HEK293T (cell line): Measurements from ENCODE around the gene TSPAN14.

Experiments used
- CTCF ChIA-PET: fragments of 350-600 bp; formaldehyde crosslinking; extraction: SDS; loops from one replicate; lab custom pipeline; 2021; ENCODE audit warnings: antibody characterized with exemption, inconsistent platforms; lab: Yijun Ruan, JAX
- POLR2A ChIA-PET: fragments of 350-600 bp; formaldehyde crosslinking; extraction: SDS; loops from one replicate; lab custom pipeline; 2020; ENCODE audit warnings: antibody characterized with exemption, inconsistent platforms; lab: Yijun Ruan, JAX
- DNase-seq: peaks from one replicate; pipeline ENCODE4 v3.0.0; 2012; ENCODE audit warnings: mixed read lengths; ENCODE audit errors: extremely low spot score
- ARNT ChIP-seq: fragments of 450-650 bp; IDR thresholded peaks from 2 replicates; pipeline ENCODE4 v1.6.1; 2017; ENCODE audit warnings: mild to moderate bottlenecking
- BHLHE40 ChIP-seq: fragments of 450-650 bp; IDR thresholded peaks from 2 replicates; pipeline ENCODE4 v1.6.1; 2016; ENCODE audit warnings: mild to moderate bottlenecking, moderate library complexity, borderline replicate concordance
- CTBP1 ChIP-seq: fragments of 450-650 bp; IDR thresholded peaks from 2 replicates; pipeline ENCODE4 v1.6.1; 2016; ENCODE audit warnings: borderline replicate concordance
- ELF4 ChIP-seq: fragments of 450-650 bp; IDR thresholded peaks from 2 replicates; pipeline ENCODE4 v1.6.1; 2017; ENCODE audit warnings: antibody characterized with exemption
- FOXA1 ChIP-seq: fragments of 450-650 bp; IDR thresholded peaks from 2 replicates; pipeline ENCODE4 v1.6.1; 2016; ENCODE audit warnings: mild to moderate bottlenecking
- FOXK2 ChIP-seq: fragments of 450-650 bp; IDR thresholded peaks from 2 replicates; pipeline ENCODE4 v1.6.1; 2016; ENCODE audit warnings: mild to moderate bottlenecking
- FOXM1 ChIP-seq: fragments of 450-650 bp; IDR thresholded peaks from 2 replicates; pipeline ENCODE4 v1.6.1; 2017; ENCODE audit warnings: mild to moderate bottlenecking, borderline replicate concordance
- HDGF ChIP-seq: fragments of 450-650 bp; IDR thresholded peaks from 2 replicates; pipeline ENCODE4 v1.6.1; 2017; ENCODE audit warnings: antibody characterized with exemption, borderline replicate concordance
- L3MBTL2 ChIP-seq: fragments of 450-650 bp; conservative IDR thresholded peaks from 2 replicates; pipeline ENCODE4 v1.6.1; 2016; ENCODE audit warnings: mild to moderate bottlenecking
- LEF1 ChIP-seq: fragments of 450-650 bp; IDR thresholded peaks from 2 replicates; pipeline ENCODE4 v1.6.1; 2017; ENCODE audit warnings: mild to moderate bottlenecking, borderline replicate concordance
- NFRKB ChIP-seq: fragments of 450-650 bp; IDR thresholded peaks from 2 replicates; pipeline ENCODE4 v1.6.1; 2016; ENCODE audit warnings: mild to moderate bottlenecking, moderate library complexity
- PKNOX1 ChIP-seq: fragments of 450-650 bp; IDR thresholded peaks from 2 replicates; pipeline ENCODE4 v1.6.1; 2016
- SP1 ChIP-seq: fragments of 450-650 bp; IDR thresholded peaks from 2 replicates; pipeline ENCODE4 v1.6.1; 2017
- SUZ12 ChIP-seq: fragments of 450-650 bp; IDR thresholded peaks from 2 replicates; pipeline ENCODE4 v1.6.1; 2016; ENCODE audit warnings: mild to moderate bottlenecking
- TARDBP ChIP-seq: fragments of 450-650 bp; IDR thresholded peaks from 2 replicates; pipeline ENCODE4 v1.6.1; 2016
- ZNF384 ChIP-seq: fragments of 450-650 bp; IDR thresholded peaks from 2 replicates; pipeline ENCODE4 v1.6.1; 2016

TSPAN14 gene

DNA sequence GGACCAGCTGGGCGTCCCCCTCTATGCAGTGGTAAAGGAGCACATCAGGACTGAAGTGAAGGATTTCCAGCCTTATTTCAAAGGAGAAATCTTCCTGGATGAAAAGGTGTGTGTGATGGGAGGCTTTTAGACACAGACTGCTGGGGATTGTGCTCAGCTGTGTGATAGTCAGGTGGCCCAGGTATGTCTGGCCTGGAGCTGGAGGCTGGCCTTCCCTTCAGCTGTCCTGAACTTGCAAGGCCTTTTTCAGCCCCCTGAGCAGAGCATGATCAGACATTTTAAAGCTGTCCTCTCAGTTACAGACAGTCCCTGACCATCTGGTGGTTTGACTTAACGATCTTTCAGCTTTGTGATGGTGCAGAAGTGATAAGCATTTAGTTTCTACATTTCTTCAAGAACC is 28.2 kb upstream of the TSPAN14 start:
- no peak for DNase-seq
- POLR2A ChIA-PET: no interaction called here
- CTCF ChIA-PET: interaction anchor here (1.0 kb wide), 1 partner anchor 18 kb away, joined by 3 read pairs; no protein-coding TSS in a partner anchor

DNA sequence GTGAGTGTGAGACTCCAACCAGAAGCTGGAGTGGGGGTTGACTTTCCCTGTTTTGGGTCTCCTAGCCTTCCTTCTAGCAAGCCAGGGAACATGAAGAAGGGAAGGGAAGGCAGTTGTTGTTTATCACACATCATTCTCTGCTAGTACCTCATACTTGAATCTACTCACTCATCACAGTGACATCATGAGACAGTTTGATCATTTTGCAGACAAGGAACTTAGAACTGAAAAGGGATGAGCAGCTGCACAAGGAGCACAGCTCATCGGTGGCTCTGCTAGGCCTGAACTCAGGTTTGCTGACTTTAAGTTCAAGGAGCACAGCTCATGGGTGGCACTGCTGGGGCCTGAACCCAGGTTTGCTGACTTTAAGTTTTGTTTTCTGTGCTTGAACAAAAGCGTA is 26.6 kb upstream of the TSPAN14 start:
- TF ChIP-seq BHLHE40: no peak
- no peak for TF ChIP-seq CTBP1
- TF ChIP-seq FOXK2: no peak
- TF ChIP-seq FOXM1: no peak
- no peak for TF ChIP-seq ARNT
- no peak for TF ChIP-seq TARDBP
- TF ChIP-seq PKNOX1: no peak
- TF ChIP-seq SP1: no peak
- TF ChIP-seq ELF4: no peak
- POLR2A ChIA-PET: no interaction called here
- CTCF ChIA-PET: no interaction called here
- DNase-seq: no peak

More for the DNA sequence above, 28.2 kb upstream of the TSPAN14 start:
- TF ChIP-seq BHLHE40 (no peak), NFRKB (no peak), ELF4 (no peak), ARNT (no peak), TARDBP (no peak), FOXK2 (no peak), PKNOX1 (no peak), L3MBTL2 (no peak), HDGF (no peak), CTBP1 (no peak)

DNA sequence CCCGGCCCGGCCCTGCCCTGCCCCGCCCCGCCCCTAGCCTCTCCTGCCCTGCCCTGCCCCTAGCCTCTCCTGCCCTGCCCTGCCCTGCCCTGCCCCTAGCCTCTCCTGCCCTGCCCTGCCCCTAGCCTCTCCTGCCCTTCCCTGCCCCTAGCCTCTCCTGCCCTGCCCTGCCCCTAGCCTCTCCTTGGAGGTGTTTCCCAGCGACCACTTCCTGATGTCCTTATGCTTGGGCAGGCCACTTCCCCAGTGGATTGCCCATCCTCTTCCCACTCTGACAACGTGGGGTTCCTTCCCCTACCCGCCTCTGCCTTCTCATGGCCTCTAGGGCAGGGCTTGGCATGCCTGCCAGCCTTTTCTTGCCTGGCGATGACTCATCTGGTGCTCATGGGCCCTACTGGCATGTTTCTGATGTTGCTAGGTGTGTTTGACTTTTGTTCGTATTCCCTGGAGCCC is 24.6 kb upstream of the TSPAN14 start:
- ChIA-PET POLR2A (interaction anchor here (1.6 kb wide), 1 partner anchor 22 kb away, joined by 5 read pairs; no protein-coding TSS in a partner anchor), CTCF (interaction anchor here (0.7 to 1.6 kb wide), 2 partner anchors 15 to 254 kb away, joined by 4 to 5 read pairs; no protein-coding TSS in a partner anchor)
- no peak for DNase-seq
- TF ChIP-seq CTBP1 (no peak), SUZ12 (no peak), ZNF384 (no peak), NFRKB (no peak), FOXK2 (no peak), FOXM1 (no peak), ELF4 (no peak), LEF1 (no peak), PKNOX1 (no peak), SP1 (no peak), ARNT (no peak), L3MBTL2 (no peak), TARDBP (no peak), FOXA1 (no peak)

- TF ChIP-seq PKNOX1 (peak; percentile 11; the same call in 1 of the 2 replicates), SUZ12 (no peak)
- POLR2A ChIA-PET: interaction anchor here (0.8 kb wide), 1 partner anchor 25 kb away, joined by 3 read pairs; no protein-coding TSS in a partner anchor
- CTCF ChIA-PET: no interaction called here
- DNase-seq: no peak
These were observed 21.0 kb upstream of the TSPAN14 start for GRCh38 chr10:80433134-80433533.

DNA sequence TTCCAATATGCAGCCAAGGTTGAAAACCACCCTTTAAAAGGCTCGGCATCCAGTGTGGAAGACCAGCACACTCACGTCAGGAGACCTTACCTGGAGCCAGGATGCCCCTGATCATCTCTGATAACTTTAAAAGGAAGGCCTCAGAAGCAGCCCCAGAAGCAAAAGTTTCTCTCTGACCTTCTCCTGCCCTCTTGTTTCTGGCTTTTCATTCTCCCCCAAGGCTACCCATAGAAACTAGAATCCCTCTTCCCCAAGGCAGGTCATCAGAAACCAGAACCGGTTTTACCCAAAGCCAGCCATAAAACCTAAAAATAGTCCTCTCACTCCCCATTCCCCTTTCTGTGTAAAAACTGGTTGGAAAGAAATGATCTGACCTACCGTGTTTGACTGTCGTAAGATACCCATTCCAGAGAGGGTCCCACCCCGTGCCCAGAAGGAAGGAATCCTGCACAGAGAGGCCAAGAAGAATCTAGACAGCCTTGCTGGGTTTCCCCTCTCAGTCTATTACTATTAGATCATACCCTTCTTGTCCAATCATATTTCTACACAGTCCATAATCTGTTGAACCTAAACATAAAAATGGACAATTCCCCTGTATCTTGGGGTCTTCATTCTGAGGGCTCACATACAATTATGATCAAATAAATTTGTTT is 17.5 kb upstream of the TSPAN14 start:
- DNase-seq: no peak

More for the DNA sequence above, 17.5 kb upstream of the TSPAN14 start:
- ChIA-PET CTCF (interaction anchor here (0.7 kb wide), 1 partner anchor 417 kb away, joined by 4 read pairs; no protein-coding TSS in a partner anchor), POLR2A (interaction anchor here (1.1 kb wide), 1 partner anchor 29 kb away, joined by 3 read pairs; the partner anchor contains the start of gene PRXL2A)
- no peak for TF ChIP-seq FOXM1
- TF ChIP-seq HDGF: no peak
- no peak for TF ChIP-seq LEF1
- TF ChIP-seq SUZ12: no peak
- TF ChIP-seq SP1: no peak
- no peak for TF ChIP-seq FOXK2
- no peak for TF ChIP-seq FOXA1
- TF ChIP-seq ZNF384: no peak
- no peak for TF ChIP-seq ELF4
- no peak for TF ChIP-seq PKNOX1
- no peak for TF ChIP-seq TARDBP
- no peak for TF ChIP-seq NFRKB
- no peak for TF ChIP-seq CTBP1
- TF ChIP-seq L3MBTL2: no peak
- TF ChIP-seq ARNT: no peak
- TF ChIP-seq BHLHE40: no peak
